ENCODE data around the gene TCF7L2.

TCF7L2 gene

DNA sequence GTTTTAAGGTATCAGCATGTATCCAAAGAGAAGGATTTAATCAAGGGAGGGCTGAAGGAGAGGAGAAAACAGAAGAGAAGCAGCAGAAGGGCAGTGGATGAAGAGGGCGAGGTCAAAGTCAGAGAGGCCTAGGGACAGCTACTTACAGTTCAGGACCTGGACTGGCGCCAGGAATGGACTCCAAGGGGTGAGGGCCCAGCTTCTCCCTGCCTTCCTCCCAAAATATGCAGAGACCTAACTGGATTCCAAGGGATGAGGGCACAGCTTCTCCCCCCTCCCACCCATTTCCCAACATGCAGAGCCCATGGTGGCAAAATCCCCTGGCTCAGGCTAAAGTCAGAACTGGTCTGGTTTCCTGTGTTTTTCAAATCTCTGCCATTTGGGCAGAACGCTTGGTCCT, 3.4 kb upstream of the TCF7L2 start:
- DNase-seq (ENCODE audit: low read depth in 2 of 2), result no peak

- DNase-seq (ENCODE audit: low read depth in 2 of 2), result no peak
Observed at GRCh38 chr10:112948196-112948595, 1.9 kb upstream of the TCF7L2 start.

DNA sequence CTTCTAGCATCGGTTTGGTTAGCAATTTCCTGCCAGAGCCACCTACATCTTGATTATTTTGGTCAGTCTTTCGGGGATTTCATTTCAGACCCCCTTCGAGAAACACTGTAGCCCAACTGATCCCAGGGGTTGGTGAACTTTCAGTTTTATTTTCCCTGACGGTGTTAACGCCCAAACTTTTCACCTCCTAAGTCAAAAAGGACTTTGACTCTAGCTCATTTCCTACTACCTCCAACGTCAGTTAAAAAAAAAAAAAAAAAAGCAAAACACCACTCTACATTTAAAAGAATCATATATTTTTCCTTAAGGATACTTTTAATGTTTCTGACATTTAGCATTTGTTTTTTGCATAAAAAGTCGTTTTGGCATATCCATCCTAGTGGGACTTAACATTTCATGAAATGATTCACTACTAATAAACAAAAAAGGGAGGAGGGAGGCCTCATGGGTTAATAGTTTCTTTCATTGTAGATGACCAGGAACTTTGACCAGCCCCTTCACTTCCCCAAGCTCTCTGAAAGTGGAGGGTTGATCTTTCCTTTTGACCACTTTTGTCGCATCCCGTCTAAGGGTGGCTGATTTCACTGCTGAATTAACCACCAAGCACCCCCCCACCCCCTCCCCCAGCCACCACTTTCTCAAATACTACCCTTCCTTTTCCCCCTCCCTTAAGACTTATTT, 764 bp upstream of the TCF7L2 start:
- DNase-seq (ENCODE audit: low read depth in 2 of 2), result no peak

GRCh38 chr10:112950714-112951358, 789 bp downstream of the TCF7L2 start:
- DNase-seq (ENCODE audit: low read depth in 2 of 2), result no peak

GRCh38 chr10:112951359-112952281, 1.6 kb downstream of the TCF7L2 start:
- peak; percentile 42 to 49 for DNase-seq (ENCODE audit: low read depth in 2 of 2)

- DNase-seq (ENCODE audit: low read depth in 2 of 2), result no peak
Observed at GRCh38 chr10:112952282-112953173, 2.5 kb downstream of the TCF7L2 start.

DNA sequence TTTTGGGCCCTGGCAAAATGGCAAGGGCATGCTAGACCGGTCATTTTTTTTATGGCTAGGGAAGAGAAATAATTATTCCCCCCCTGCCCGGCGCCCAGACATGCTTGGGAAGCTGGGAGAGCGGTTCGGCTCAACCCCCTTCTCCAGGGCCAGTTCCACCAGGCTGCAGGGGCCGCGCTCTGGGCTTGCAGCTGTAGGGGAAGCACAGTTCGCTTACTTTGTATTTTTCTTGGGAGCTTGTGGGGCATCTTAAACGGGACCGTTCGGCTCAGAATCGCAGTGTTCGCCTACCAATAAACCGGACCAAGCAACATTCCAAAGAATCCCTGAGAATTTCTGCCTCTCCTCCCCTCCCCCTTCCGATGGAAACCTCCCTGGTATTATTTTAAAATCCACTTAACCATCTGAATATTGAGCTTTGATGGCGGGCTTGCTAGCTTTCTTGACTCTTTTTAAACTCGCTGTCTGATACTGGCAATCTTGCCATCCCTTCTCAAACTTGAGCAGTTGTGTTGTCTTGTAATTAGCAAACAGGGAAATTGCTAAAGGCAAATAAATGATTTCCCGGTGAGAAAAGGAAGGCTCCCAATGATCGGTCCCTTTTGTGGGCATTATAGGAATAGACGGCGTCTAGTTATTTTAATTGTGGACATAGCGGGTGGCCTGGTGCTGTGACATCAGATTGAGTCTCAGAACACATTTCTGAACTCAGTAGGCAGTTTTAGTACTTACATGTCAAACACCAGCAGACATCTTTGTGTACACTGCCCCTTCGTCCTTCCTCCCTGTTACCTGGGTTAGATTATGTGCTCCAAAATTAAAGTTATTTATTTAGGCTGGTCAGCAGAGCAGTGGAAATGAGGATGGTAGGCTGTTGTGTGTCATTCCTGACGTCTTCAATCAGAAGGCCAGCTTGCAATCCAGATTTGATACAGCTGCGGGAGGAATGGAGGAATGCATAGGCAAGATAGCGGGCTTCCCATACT, 3.4 kb downstream of the TCF7L2 start:
- DNase-seq (ENCODE audit: low read depth in 2 of 2), result no peak

GRCh38 chr10:112954974-112955581, 5.0 kb downstream of the TCF7L2 start:
- no peak for DNase-seq (ENCODE audit: low read depth in 2 of 2)

- DNase-seq (ENCODE audit: low read depth in 2 of 2), result peak; percentile 62 to 66
Observed at GRCh38 chr10:112955582-112956421, 5.8 kb downstream of the TCF7L2 start.

DNA sequence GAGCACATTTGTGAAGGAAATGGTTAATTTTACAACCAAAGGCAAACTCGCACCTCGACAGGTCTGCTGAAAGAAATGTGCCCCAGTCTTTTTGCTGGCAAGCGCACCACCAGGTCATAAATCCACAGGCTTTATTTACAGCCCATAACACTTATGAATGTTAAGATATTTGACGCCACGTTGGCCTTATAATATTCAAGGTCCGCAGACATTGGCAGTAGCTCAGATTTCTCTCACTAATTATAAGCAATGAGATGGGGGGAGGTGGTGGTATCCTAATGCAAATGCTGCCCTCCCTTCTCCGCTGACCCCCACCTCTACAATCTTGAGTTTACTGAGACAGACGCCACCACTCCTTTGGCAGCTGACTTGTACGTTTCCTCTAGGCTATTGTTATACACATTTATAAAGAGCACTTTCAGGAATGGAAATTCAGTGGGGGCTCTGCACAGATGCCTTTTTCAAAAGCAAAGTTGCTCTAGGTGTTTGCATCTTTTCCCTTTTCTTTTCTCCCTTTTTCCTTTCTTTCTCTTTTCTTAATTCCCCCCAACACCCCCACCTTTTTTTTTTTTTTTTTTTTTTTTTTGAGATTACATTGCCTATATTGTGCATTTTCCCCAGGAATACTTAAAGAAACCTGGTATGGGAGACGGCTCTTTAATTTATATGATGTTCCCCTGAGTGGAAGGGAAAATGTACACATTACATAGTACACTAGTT, 6.7 kb downstream of the TCF7L2 start:
- DNase-seq (ENCODE audit: low read depth in 2 of 2), result no peak

GRCh38 chr10:112957640-112958092, 7.6 kb downstream of the TCF7L2 start:
- DNase-seq (ENCODE audit: low read depth in 2 of 2), result no peak

GRCh38 chr10:112958275-112958995, 8.4 kb downstream of the TCF7L2 start:
- DNase-seq (ENCODE audit: low read depth in 2 of 2), result peak; percentile 92 to 93

DNA sequence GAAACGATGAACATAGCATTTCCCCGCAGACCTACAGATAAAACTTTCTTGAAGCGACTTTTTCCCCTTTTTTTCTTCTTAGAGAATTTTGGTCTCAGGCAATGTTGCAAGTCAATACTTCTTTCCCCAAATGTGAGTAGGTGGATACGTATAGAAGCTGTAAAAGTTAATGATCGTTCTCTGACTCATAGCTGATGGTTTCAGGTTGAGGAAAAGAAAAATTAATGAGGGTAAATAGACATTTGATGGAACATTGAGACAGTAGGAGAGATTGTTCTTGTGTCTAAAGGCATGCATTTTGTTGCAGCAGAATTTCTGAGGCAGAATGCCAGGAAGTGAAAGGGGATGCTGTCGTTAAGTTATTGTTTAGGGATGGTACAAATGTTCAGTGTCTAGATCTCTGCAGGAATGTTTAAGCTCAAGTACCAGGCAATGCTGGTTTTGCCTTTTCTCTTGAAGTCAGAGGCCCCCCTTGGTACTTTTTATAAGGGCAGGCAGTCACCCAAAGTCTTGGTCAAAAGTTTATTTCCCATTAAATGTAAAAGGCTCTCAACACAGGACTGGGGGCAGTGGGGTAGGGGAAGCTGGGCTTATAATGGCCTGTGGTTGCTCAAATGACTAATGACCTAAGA, 9.3 kb downstream of the TCF7L2 start:
- DNase-seq (ENCODE audit: low read depth in 2 of 2), result peak; percentile 54 to 62

DNA sequence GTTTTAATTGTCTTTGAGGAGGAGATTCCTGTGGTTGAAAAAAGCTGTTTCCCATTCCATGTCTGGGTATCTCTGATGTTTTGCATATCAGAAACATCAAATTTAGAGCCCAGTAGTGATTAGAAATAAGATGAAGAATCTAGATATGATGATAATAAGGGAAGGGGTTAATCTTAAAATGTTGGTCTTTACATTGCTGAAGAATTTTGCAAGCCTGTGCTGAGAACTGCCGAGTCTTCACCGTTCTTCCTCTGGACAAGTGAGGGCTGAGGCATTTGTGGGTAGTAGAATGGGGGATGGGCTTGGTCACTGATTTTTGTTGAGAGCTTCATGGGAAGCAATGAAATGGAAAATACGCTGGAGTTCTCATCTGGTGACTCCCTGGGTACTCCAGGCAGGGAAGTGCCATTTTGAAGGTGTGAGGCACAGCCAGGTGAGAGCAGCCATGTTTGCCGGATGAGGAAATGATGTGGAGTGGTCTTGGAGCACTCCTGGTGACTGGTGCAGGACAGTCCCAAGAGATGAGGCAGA, 10.2 kb downstream of the TCF7L2 start:
- DNase-seq (ENCODE audit: low read depth in 2 of 2), result peak; percentile 33 to 46

- no peak for DNase-seq (ENCODE audit: low read depth in 2 of 2)
Observed at GRCh38 chr10:112961609-112962008, 11.6 kb downstream of the TCF7L2 start.

GRCh38 chr10:112962343-112962742, 12.3 kb downstream of the TCF7L2 start:
- DNase-seq (ENCODE audit: low read depth in 2 of 2), result no peak

- DNase-seq (ENCODE audit: low read depth in 2 of 2), result no peak
Observed at GRCh38 chr10:112963835-112964234, 13.8 kb downstream of the TCF7L2 start.

All from fibroblast of skin of left biceps (primary cell).